ENCODE measurements around the gene ATAD3C.
"Not testable (repeated sequence)": the region's sequence is repeated elsewhere in the genome, so short reads cannot be mapped to it uniquely, and the experiment has no call there.

ATAD3C gene

GRCh38 chr1:1419363-1419812, 30.1 kb upstream of the ATAD3C start:
- no peak for DNase-seq (ENCODE audit: low spot score)

- DNase-seq (ENCODE audit: low spot score), result no peak
These were observed 29.5 kb upstream of the ATAD3C start for GRCh38 chr1:1419813-1420653.

- DNase-seq (ENCODE audit: low spot score), result no peak
These were observed 28.8 kb upstream of the ATAD3C start for GRCh38 chr1:1420654-1421141.

- DNase-seq (ENCODE audit: low spot score), result no peak
These were observed 28.2 kb upstream of the ATAD3C start, which contains the start of gene ANKRD65 for GRCh38 chr1:1421147-1421906. TSS of gene ANKRD65 (minus strand) at chr1:1421276. CDS start at chr1:1421005, 271 bp downstream.

DNA sequence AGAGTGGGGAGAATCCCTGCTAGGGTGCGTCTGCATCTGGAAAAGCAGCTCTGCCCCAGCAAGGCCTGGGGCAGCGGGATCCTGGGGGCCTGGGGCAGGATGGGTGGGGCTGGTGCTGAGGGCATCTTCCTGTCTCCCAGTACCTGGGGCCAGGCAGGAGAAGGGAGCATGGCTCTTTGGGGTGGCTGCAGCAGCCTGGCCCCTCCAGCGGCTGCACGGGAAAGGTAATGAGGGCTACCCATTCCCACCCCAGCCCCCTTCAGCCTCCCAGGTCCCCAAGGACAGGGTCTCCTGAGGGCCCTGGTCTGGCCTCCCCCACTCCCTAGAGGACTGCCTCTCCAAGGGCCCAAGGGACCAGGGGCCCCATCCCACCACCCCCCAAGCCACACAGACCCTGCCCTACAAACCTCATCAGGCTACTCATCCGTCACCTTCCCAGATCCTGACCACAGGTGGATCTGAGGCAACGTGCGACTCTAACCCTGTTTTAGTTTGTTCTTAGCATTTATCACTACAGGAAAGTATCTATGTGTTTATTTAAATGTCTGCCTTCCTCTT, 27.5 kb upstream of the ATAD3C start:
- no peak for DNase-seq (ENCODE audit: low spot score)

DNA sequence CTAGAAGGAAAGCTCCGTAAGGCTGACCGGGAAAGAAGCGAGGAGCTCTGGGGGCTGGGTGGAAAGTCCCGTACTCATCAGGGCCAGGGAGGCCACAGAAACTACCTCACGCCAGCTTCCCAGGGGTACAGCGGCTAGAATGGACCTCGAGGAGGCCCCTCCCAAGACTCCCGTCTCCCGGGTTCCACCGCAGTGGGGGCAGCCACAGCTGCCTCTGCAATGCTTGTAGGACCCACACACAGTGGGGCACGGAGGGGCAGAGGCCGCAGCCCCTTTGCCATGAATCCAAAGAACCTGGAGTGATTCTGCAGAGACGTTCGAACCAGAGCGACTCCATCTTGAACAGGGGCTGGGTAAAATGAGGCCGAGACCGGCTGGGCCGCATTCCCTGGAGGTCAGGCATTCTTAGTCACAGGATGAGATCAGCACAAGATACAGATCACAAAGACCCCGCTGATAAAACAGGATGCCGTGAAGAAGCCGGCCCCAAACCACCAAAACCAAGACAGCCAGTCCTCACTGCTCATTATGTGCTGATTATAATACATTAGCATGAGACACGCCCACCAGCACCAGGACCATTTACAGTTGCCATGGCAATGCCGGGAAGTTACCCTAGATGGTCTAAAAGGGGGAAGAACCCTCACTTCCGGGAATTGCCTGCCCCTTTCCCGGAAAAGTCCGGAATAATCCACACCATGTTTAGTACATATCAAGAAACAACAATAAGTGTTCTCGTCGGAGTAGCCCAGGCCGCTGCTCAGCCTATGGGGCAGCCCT, 26.8 kb upstream of the ATAD3C start:
- peak; percentile 71 for DNase-seq (ENCODE audit: low spot score)

GRCh38 chr1:1423245-1423597, 26.3 kb upstream of the ATAD3C start:
- DNase-seq (ENCODE audit: low spot score), result no peak

DNA sequence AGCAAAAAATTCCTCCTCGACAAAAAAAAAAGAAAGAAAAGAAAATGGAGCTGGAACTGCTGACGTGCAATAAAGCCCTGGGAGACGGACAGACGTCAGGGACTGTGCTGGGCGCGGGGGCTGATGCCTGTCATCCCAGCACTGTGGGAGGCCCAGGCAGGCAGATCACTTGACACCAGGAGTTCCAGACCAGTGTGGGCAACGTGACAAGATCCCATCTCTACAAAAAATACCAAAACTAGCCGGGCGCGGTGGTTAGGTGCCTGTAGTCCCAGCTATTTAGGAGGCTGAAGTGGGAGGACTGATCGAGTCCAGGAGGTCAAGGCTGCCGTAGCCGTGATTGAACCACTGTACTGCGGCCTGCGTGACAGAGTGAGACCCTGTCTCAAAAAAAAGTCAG, 24.8 kb upstream of the ATAD3C start:
- no peak for DNase-seq (ENCODE audit: low spot score)

- DNase-seq (ENCODE audit: low spot score), result no peak
These were observed 24.1 kb upstream of the ATAD3C start for GRCh38 chr1:1425426-1425752.

- DNase-seq (ENCODE audit: low spot score), result no peak
These were observed 23.6 kb upstream of the ATAD3C start for GRCh38 chr1:1425753-1426495.

- no peak for DNase-seq (ENCODE audit: low spot score)
These were observed 22.9 kb upstream of the ATAD3C start for GRCh38 chr1:1426496-1427105.

GRCh38 chr1:1427106-1427819, 22.2 kb upstream of the ATAD3C start:
- DNase-seq (ENCODE audit: low spot score), result no peak

DNA sequence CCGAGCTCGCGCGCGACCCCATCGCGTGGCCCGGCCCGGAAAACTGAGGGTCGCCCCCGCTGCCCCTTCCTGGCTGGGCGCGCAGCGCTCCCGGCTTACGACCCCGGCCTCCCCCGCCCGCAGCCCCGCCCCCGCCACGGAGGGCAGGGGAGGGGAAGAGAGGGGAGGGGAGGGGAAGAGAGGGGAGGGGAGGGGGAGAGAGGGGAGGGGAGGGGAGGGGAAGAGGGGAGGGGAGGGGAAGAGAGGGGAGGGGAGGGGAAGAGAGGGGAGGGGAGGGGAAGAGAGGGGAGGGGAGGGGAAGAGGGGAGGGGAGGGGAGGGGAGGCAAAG, 21.7 kb upstream of the ATAD3C start:
- DNase-seq (ENCODE audit: low spot score), result no peak

- no peak for DNase-seq (ENCODE audit: low spot score)
These were observed 21.3 kb upstream of the ATAD3C start for GRCh38 chr1:1428174-1428573.

DNA sequence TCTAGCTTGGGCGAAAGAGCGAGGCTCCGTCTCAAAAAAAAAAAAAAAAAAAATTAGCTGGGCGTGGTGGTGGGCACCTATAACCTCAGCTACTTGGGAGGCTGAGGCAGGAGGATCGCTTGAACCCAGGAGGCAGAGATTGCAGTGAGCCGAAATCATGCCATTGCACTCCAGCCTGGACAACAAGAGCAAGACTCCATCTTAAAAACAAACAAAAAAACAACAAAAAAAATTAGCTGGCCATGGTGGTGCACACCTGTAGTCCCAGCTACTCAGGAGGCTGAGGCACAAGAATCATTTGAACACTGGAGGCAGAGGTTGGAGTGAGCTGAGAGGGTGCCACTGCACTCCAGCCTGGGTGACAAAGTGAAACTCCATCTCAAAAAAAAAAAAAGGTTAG, 20.5 kb upstream of the ATAD3C start:
- DNase-seq (ENCODE audit: low spot score), result not testable (repeated sequence)

GRCh38 chr1:1429671-1430073, 19.8 kb upstream of the ATAD3C start:
- no peak for DNase-seq (ENCODE audit: low spot score)

- no peak for DNase-seq (ENCODE audit: low spot score)
These were observed 19.1 kb upstream of the ATAD3C start for GRCh38 chr1:1430114-1430982.

DNA sequence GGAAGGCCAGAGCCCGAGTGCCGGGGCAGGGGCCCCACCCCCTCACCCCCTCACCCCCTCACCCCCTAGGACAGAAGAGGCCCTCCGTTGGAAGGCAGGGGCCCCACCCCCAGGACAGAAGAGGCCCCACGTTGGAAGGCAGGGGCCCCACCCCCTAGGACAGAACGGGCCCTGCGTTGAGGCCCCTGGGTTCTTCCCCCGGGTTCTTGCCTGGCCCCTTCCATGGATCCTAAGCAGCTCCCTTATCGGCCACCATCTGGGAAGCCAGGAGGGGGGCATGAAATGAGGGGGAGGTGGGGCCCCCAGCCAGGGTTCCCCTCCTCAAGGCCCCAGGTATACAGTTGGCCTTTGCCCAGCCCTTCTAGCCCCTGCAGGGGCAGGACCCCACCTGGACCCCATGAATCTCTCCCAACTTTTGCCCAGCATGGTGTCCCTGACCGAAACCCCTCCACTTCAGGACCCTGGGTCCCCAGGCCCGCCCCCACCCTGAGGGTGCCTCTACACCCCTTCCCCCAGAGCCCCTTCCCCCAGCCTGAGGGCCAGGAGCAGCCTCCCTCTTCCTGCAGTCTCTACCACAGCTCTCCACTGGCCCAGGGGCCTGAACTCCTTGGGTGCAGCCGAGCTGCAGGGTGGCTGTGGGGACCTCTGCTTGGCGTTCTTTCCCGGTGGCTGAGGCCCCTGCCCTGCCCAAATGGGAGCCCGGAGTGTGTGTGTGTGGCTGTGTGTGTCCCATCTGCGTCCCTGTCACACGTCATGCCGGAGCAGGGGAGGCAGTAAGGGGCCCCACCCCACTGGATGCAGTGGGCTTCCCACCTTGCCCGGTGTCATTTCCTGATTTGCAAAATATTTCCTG, 18.3 kb upstream of the ATAD3C start:
- no peak for DNase-seq (ENCODE audit: low spot score)
